ENCODE results near the gene MPC2. TPM values are rescaled to one million over a fixed set of nuclear protein-coding genes. Genes with fewer than 3 reads are reported as not detected.
A peak's percentile ranks its signal among the peaks of the same experiment; 100 is the strongest.

Gene MPC2
- polyA plus RNA-seq, 3 donors = 14.2 to 70.3 (median 59.4) TPM

GRCh38 chr1:167934426-167935215, 2.3 kb downstream of the MPC2 start:
- Histone ChIP-seq H3K9ac (ENCODE audit: insufficient read depth, low read length, poor library complexity, severe bottlenecking) (peak overlapping the region; percentile 84), H3K79me2 (ENCODE audit: insufficient read depth, low read length) (peaks cover 78% of the 10 kb centered on the region), H3K9me3 (replicated peaks in 1 of 2; ENCODE audit: control insufficient read depth in 1 of 2, insufficient read depth in 1 of 2, low read length in 2 of 2) (no peaks in the 10 kb centered on the region), H2AFZ (ENCODE audit: insufficient read depth, low read depth, low read length, poor library complexity, severe bottlenecking) (peak overlapping the region; percentile 93), H3K4me2 (replicated peaks; ENCODE audit: extremely low read depth, low read length, poor library complexity, severe bottlenecking) (peak overlapping the region; percentile 92), H3K4me3 (replicated peaks in 1 of 3; ENCODE audit: low read depth in 2 of 3, low read length in 3 of 3) (peak overlapping the region; percentile 83 to 97 (median 90)), H3K4me1 (ENCODE audit: control insufficient read depth in 1 of 2, insufficient read depth in 2 of 2, low read length in 2 of 2) (peaks cover 19 to 35% of the 10 kb centered on the region in 2 donors), H3K27ac (ENCODE audit: low read depth in 1 of 2, low read length in 2 of 2) (peak overlapping the region; percentile 90 to 97), H3K27me3 (ENCODE audit: control insufficient read depth in 2 of 2, insufficient read depth in 2 of 2, low read length in 2 of 2) (no peaks in the 10 kb centered on the region), H4K20me1 (ENCODE audit: insufficient read depth, low read length) (no peaks in the 10 kb centered on the region), H3K36me3 (replicated peaks in 1 of 2; ENCODE audit: control insufficient read depth in 1 of 2, insufficient read depth in 2 of 2, low read length in 2 of 2) (no peaks in the 10 kb centered on the region)
- peak in 1 of 3 donors; percentile 10 for DNase-seq
- Mint-ChIP-seq H3K4me1 (peaks cover 34% of the 10 kb centered on the region), H3K36me3 (peaks cover 0 to 2% of the 10 kb centered on the region in 2 donors), H3K27me3 (ENCODE audit: low read depth in 3 of 3) (peaks cover 0 to 5% (median 3%) of the 10 kb centered on the region in 3 donors), H3K9me3 (no peaks in the 10 kb centered on the region), H3K4me3 (peak overlapping the region; percentile 90 to 99), H3K27ac (peak overlapping the region; percentile 96 to 100 (median 100))
- intact Hi-C loops (cut with micrococcal nuclease) = loop anchor here (5.0 to 10.0 kb wide), 3 partner anchors 212 to 1090 kb away; partner anchors contain the start of genes MPZL1 (in 1 of the 2) and POU2F1 (in 1 of the 2)
- WGBS (ENCODE audit: insufficient coverage) = no CpG with 5 or more reads among the region's 4 CpGs
- TF ChIP-seq CTCF (IDR thresholded peaks at IDR 0.05) = no peak

GRCh38 chr1:167933788-167934187, 3.1 kb downstream of the MPC2 start:
- intact Hi-C loops (cut with micrococcal nuclease) = loop anchor here (10.0 kb wide), 2 partner anchors 709 to 1089 kb away; partner anchors contain the start of gene POU2F1 (in 1 of the 2)
- Histone ChIP-seq H3K4me3 (replicated peaks in 1 of 3; ENCODE audit: low read depth in 2 of 3, low read length in 3 of 3) (no peak overlapping the region), H3K4me2 (replicated peaks; ENCODE audit: extremely low read depth, low read length, poor library complexity, severe bottlenecking) (no peak overlapping the region), H3K36me3 (replicated peaks in 1 of 2; ENCODE audit: control insufficient read depth in 1 of 2, insufficient read depth in 2 of 2, low read length in 2 of 2) (no peaks in the 10 kb centered on the region), H3K9ac (ENCODE audit: insufficient read depth, low read length, poor library complexity, severe bottlenecking) (no peak overlapping the region), H3K27me3 (ENCODE audit: control insufficient read depth in 2 of 2, insufficient read depth in 2 of 2, low read length in 2 of 2) (no peaks in the 10 kb centered on the region), H2AFZ (ENCODE audit: insufficient read depth, low read depth, low read length, poor library complexity, severe bottlenecking) (no peak overlapping the region), H4K20me1 (ENCODE audit: insufficient read depth, low read length) (no peaks in the 10 kb centered on the region), H3K27ac (ENCODE audit: low read depth in 1 of 2, low read length in 2 of 2) (no peak overlapping the region), H3K9me3 (replicated peaks in 1 of 2; ENCODE audit: control insufficient read depth in 1 of 2, insufficient read depth in 1 of 2, low read length in 2 of 2) (no peaks in the 10 kb centered on the region), H3K4me1 (ENCODE audit: control insufficient read depth in 1 of 2, insufficient read depth in 2 of 2, low read length in 2 of 2) (peaks cover 19 to 35% of the 10 kb centered on the region in 2 donors), H3K79me2 (ENCODE audit: insufficient read depth, low read length) (peaks cover 75% of the 10 kb centered on the region)
- peaks cover 0 to 5% (median 3%) of the 10 kb centered on the region in 3 donors for H3K27me3 Mint-ChIP-seq (ENCODE audit: low read depth in 3 of 3)
- no peak overlapping the region for H3K4me3 Mint-ChIP-seq
- peaks cover 34% of the 10 kb centered on the region for H3K4me1 Mint-ChIP-seq
- no peak overlapping the region for H3K27ac Mint-ChIP-seq
- peaks cover 0 to 2% of the 10 kb centered on the region in 2 donors for H3K36me3 Mint-ChIP-seq
- TF ChIP-seq CTCF (IDR thresholded peaks at IDR 0.05) = no peak
- no peaks in the 10 kb centered on the region for H3K9me3 Mint-ChIP-seq
- WGBS (ENCODE audit: insufficient coverage) = no CpG with 5 or more reads among the region's 4 CpGs
- DNase-seq = no peak

All from CD14-positive monocyte (primary cell).